Caki2 (cell line): Measurements from ENCODE around the gene KIF5C. TPM values are rescaled to one million over a fixed set of nuclear protein-coding genes. Genes with fewer than 3 reads are reported as not detected.

Source experiments
- DNase-seq: peaks from one replicate; pipeline ENCODE4 v3.0.0-alpha.2; 2015; ENCODE audit warnings: low read depth
- in situ Hi-C: cut with HindIII; loops from 2 replicates; pipeline ENCODE4 v1.10.0; 2016; ENCODE audit warnings: low sequenced_read_pairs, low pct_unique_long_range_greater_than_20kb, mixed read lengths
- total RNA-seq: library from RNA; depleted of rRNA; stranded (reverse); fragments of >200 nt; shearing (Covaris generic); gene quantifications from 2 replicates; pipeline ENCODE4 v1.2.3, GENCODE V29; 2014; ENCODE audit warnings: low replicate concordance; rRNA removed

KIF5C gene
- total RNA-seq, 1 experiment from 2014 or later, result not detected

- no peak for DNase-seq
- in situ Hi-C loops, result no loop called here
Measured at GRCh38 chr2:149070681-149071320, 195.8 kb downstream of the KIF5C start.

- no peak for DNase-seq
- in situ Hi-C loops, result no loop called here
Measured at GRCh38 chr2:149075105-149075504, 200.1 kb downstream of the KIF5C start.

GRCh38 chr2:149075853-149076252 lies 200.8 kb downstream of the KIF5C start:
- DNase-seq, result no peak
- in situ Hi-C loops, result no loop called here

Other genes with a start within 250 kb of the KIF5C start
- gene EPC2, start 230.5 kb upstream of the KIF5C start, total RNA-seq, result 2.0 and 6.6 TPM in 2 replicates
- gene LYPD6B, start 163.5 kb downstream of the KIF5C start, total RNA-seq, result not detected in 2 replicates